ENCODE measurements around the gene GPR162. TPM values are rescaled to one million over a fixed set of nuclear protein-coding genes. Genes with fewer than 3 reads are reported as not detected.
A peak's percentile ranks its signal among the peaks of the same experiment; 100 is the strongest.

The GPR162 gene
- total and polyA plus RNA-seq, 11 donors = 1.8 to 7.7 (median 3.0) TPM

- peaks cover 0 to 9% (median 0%) of the 10 kb centered on the region in 9 donors for H3K27me3 ChIP-seq
- WGBS, 4 donors = 85 to 92% (median 91%) methylated on average over 6 of the region's 6 CpGs
- peaks cover 0 to 39% (median 8%) of the 10 kb centered on the region in 9 donors for H3K36me3 ChIP-seq
- intact Hi-C loops (cut with DNase I) = no loop called here
- ATAC-seq = no peak
- DNase-seq = no peak
- TF ChIP-seq POLR2A (IDR thresholded peaks at IDR 0.05) (no peak), CTCF (IDR thresholded peaks at IDR 0.05) (no peak)
- no peaks in the 10 kb centered on the region for H3K9me3 ChIP-seq
- no peak overlapping the region for H3K27ac ChIP-seq
- peaks cover 0 to 42% (median 22%) of the 10 kb centered on the region in 12 donors for H3K4me1 ChIP-seq
- no peak overlapping the region for H3K4me3 ChIP-seq
Observed at GRCh38 chr12:6830999-6831398, 9.4 kb downstream of the GPR162 start.

- 86 to 92% (median 89%) methylated on average over 12 of the region's 12 CpGs for WGBS, 4 donors
- peaks cover 0 to 47% (median 22%) of the 10 kb centered on the region in 12 donors for H3K4me1 ChIP-seq
Observed at GRCh38 chr12:6831450-6831995, 9.9 kb downstream of the GPR162 start.

GRCh38 chr12:6832125-6832524, 10.5 kb downstream of the GPR162 start:
- Histone ChIP-seq H3K27me3 (peaks cover 0 to 9% (median 0%) of the 10 kb centered on the region in 9 donors), H3K4me3 (no peak overlapping the region), H3K4me1 (peaks cover 0 to 42% (median 18%) of the 10 kb centered on the region in 12 donors), H3K27ac (peak overlapping the region in 3 of 12 donors; percentile 23 to 82 (median 80)), H3K36me3 (peaks cover 0 to 49% (median 14%) of the 10 kb centered on the region in 9 donors), H3K9me3 (no peaks in the 10 kb centered on the region)
- 86 to 90% (median 89%) methylated on average over 4 of the region's 4 CpGs for WGBS, 4 donors
- TF ChIP-seq CTCF (IDR thresholded peaks at IDR 0.05) (no peak), POLR2A (IDR thresholded peaks at IDR 0.05) (no peak)
- DNase-seq (peak in 1 of 5 donors; percentile 2), ATAC-seq (no peak)
- intact Hi-C loops (cut with DNase I) = no loop called here

More at GRCh38 chr12:6831450-6831995, 9.9 kb downstream of the GPR162 start:
- no peaks in the 10 kb centered on the region for H3K9me3 ChIP-seq
- H3K4me3 ChIP-seq = no peak overlapping the region
- TF ChIP-seq POLR2A (IDR thresholded peaks at IDR 0.05) (no peak), CTCF (IDR thresholded peaks at IDR 0.05) (no peak)
- H3K27me3 ChIP-seq = peaks cover 0 to 9% (median 0%) of the 10 kb centered on the region in 9 donors
- ATAC-seq (no peak), DNase-seq (peak in 2 of 5 donors; percentile 19 to 32)
- H3K27ac ChIP-seq = peak overlapping the region in 1 of 12 donors; percentile 80
- H3K36me3 ChIP-seq = peaks cover 0 to 43% (median 8%) of the 10 kb centered on the region in 9 donors
- intact Hi-C loops (cut with DNase I) = no loop called here

GRCh38 chr12:6833189-6833890, 11.7 kb downstream of the GPR162 start:
- DNase-seq (peak in 2 of 5 donors; percentile 14 to 65), ATAC-seq (peak; percentile 43 to 69 (median 56))
- Histone ChIP-seq H3K9me3 (no peaks in the 10 kb centered on the region), H3K4me1 (peaks cover 0 to 37% (median 14%) of the 10 kb centered on the region in 12 donors), H3K36me3 (peaks cover 0 to 61% (median 26%) of the 10 kb centered on the region in 9 donors), H3K27me3 (peaks cover 0 to 6% (median 0%) of the 10 kb centered on the region in 9 donors), H3K4me3 (peak overlapping the region in 11 of 12 donors; percentile 0 to 59 (median 46)), H3K27ac (peak overlapping the region; percentile 26 to 97 (median 80))
- 56 to 58% (median 57%) methylated on average over 3 to 6 of the region's 6 CpGs for WGBS, 4 donors
- TF ChIP-seq CTCF (IDR thresholded peaks at IDR 0.05) = no peak
- TF ChIP-seq POLR2A (IDR thresholded peaks at IDR 0.05) = no peak
- intact Hi-C loops (cut with DNase I) = no loop called here

All from heart left ventricle (tissue), 16 donors.